Mesenteric fat pad (tissue), 1 donor: ENCODE data around the gene B9D1. TPM values are rescaled to one million over a fixed set of nuclear protein-coding genes. Genes with fewer than 3 reads are reported as not detected.

Experiments
- DNase-seq: peaks from one replicate; pipeline ENCODE4 v3.0.0-alpha.2; 2020; ENCODE audit warnings: low spot score
- total RNA-seq: library from RNA; stranded (reverse); fragmentation: NEBNext Ultra II Directional; extraction: Animal tissue kit (Norgen Biotek cat#: 25700); gene quantifications from one replicate; pipeline ENCODE4 v1.2.1, GENCODE V29; 2021
- donor health status: DM: yes; HTN: yes; CAD: no.

The B9D1 gene
- total RNA-seq, 1 donor from 2014 or later: 7.5 TPM

DNA sequence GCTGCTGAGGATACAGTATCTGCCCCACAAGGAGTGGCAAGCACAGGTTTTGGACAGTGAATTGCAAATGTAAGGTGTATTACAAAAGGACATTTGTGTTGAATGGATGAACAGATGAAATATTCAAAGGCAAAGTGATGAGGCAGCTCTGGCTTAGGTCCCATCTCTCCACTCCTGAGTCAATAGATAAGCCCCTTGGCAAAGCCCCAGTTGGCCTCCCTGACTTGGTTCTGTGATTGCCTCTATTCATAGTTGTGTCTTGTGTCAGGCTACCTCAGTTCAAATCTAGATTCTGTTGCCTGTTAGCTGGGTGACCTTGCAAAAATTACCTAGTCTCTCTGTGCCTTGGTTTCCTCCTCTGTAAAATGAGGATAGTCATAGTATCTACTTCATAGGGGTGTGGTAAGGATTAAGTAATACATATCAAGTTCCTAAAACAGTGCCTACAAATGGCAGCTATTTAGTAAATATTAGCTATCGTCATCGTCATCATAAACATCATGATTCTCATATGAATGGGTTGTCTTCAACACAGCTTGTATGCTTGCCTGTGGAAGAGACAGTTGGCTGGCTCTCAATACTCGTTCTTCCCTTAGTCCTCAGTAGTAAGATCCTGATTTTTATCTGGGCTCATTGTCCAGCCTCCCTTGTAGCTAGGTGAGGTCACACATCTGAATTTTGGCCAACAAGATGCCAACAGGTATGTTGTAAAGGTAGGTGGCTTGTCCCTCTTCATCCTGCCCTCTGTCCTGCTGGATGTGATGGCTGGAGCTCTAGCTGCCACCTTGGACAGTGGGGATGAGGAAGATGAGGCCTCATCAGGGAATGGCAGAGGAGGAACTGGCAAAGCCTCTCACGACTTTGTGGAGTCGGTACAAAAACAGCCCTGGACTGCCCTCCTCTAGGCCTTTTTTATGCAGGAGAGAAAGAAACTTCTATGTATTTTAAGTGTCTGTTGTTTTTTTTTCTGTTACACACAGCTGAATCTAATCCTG, 26.6 kb upstream of the B9D1 start:
- DNase-seq: no peak

DNA sequence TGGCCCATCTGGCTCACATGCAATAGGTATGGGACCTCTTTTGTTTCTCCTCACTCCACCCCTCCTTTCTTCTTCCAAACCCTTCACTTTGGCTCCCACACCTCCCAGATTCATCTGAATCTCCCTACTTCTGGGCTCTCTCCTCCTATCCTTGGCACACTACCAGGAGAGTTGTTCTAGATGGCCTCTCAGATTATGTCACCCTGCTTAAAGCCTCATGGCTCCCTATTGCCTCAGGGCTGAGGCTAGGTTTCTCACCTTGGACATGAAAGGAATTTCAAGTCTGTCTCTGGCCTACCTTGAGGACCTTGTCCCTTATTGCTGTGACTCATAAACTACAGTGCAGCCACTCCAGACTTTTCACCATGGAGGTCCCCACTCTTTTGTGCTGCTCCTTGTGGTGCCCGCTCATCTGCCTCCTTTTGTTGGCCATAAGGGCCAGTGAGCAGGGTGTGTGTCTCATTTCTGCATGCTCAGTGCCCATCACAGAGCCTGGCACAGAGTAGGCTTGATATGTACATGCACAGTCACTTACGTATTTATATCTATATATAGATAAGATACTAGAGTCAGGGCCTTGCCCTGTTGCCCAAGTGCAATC, 25.5 kb upstream of the B9D1 start:
- no peak for DNase-seq

GRCh38 chr17:19386974-19387920, 24.7 kb upstream of the B9D1 start, which contains the start of gene MFAP4:
TSS of gene MFAP4 (minus strand) at chr17:19387190. CDS start at chr17:19387155, 35 bp downstream.
- DNase-seq: no peak

GRCh38 chr17:19386051-19386929, 23.8 kb upstream of the B9D1 start:
- DNase-seq: no peak

GRCh38 chr17:19385521-19385983, 23.0 kb upstream of the B9D1 start:
- DNase-seq: no peak

DNA sequence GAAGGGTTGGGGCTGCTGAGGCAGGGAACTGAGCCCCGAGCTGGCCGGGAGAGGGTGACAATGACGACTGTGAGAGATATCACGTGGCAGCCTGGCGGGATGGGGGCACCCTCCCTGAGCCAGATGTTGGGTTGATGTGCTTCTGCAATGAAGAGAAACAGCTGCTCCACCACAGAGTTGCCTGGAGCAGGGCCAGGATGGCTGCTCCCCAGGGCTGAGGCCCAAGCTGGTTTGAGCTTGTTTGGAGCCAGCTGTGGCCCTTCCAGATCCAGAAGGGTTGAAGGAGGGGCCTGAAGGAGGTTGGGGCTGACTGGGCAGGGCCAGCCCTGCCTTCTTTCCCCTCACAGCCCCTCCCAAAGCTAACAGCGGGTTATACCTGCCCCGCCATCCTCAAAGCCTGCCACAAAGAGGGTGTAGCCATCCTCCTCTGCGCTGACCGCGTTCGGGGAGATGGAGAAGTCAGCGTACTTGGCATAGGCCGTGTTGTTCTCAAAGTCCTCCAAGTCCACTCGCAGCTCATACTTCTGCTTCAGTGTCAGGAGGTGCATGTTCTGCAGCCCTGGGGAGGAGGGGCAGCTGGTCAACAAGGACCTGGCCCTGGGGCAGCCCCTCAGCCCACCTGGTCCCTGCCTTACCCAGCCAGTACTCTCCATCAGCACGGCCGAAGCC, 22.3 kb upstream of the B9D1 start:
- DNase-seq: no peak

GRCh38 chr17:19383681-19384470, 21.4 kb upstream of the B9D1 start:
- no peak for DNase-seq

GRCh38 chr17:19382531-19383444, 20.3 kb upstream of the B9D1 start:
- no peak for DNase-seq

DNA sequence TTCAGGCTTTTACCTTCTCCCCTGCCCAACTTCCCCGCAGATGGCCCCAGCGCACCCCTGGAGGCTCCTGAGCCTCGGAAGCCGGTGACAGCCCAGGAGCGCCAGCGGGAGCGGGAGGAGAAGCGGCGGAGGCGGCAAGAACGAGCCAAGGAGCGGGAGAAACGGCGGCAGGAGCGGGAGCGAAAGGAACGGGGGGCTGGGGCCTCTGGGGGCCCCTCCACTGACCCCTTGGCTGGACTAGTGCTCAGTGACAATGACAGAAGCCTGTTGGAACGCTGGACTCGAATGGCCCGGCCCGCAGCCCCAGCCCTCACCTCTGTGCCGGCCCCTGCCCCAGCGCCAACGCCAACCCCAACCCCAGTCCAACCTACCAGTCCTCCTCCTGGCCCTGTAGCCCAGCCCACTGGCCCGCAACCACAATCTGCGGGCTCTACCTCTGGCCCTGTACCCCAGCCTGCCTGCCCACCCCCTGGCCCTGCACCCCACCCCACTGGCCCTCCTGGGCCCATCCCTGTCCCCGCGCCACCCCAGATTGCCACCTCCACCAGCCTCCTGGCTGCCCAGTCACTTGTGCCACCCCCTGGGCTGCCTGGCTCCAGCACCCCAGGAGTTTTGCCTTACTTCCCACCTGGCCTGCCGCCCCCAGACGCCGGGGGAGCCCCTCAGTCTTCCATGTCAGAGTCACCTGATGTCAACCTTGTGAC, 19.4 kb upstream of the B9D1 start:
- no peak for DNase-seq

DNA sequence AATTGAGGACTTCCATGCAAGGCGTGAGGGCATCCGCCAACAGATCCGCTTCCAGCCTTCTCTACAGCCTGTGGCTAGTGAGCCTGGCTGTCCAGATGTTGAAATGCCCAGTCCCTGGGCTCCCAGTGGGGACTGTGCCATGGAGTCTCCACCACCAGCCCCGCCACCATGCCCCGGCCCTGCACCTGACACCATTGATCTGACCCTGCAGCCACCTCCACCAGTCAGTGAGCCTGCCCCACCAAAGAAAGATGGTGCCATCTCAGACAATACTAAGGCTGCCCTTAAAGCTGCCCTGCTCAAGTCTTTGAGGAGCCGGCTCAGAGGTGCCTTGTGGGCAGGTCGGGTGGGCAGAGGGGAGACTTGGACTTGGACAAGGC, 18.8 kb upstream of the B9D1 start:
- no peak for DNase-seq

DNA sequence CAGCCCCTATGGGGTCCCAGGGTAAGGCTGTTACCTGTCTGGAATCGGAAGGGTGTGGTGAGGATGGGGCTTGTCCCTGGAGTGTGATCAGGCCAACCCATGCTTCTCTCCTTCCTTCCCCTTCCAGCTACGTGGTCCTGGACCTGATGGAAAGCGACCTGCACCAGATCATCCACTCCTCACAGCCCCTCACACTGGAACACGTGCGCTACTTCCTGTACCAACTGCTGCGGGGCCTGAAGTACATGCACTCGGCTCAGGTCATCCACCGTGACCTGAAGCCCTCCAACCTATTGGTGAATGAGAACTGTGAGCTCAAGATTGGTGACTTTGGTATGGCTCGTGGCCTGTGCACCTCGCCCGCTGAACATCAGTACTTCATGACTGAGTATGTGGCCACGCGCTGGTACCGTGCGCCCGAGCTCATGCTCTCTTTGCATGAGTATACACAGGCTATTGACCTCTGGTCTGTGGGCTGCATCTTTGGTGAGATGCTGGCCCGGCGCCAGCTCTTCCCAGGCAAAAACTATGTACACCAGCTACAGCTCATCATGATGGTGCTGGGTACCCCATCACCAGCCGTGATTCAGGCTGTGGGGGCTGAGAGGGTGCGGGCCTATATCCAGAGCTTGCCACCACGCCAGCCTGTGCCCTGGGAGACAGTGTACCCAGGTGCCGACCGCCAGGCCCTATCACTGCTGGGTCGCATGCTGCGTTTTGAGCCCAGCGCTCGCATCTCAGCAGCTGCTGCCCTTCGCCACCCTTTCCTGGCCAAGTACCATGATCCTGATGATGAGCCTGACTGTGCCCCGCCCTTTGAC, 18.2 kb upstream of the B9D1 start:
- peak; percentile 41 for DNase-seq

- peak; percentile 24 for DNase-seq
These were observed 17.0 kb upstream of the B9D1 start for GRCh38 chr17:19379361-19380065.

- peak; percentile 89 for DNase-seq
These were observed 16.2 kb upstream of the B9D1 start, which contains the start of gene MAPK7 for GRCh38 chr17:19378416-19379360. TSS of gene MAPK7 (plus strand) at chr17:19378498. CDS start at chr17:19378901, 403 bp downstream.
